MM.1S (cell line): Measurements from ENCODE around the gene CCR9.
A peak's percentile ranks its signal among the peaks of the same experiment; 100 is the strongest.

Experiments
- DNase-seq: peaks from one replicate; pipeline ENCODE4 v3.0.0-alpha.2; 2015
- H2AFZ ChIP-seq: fragments of 300-600 bp; sonication (generic); 2 replicates; pipeline ENCODE4 v1.6.0; 2016; ENCODE audit warnings: antibody characterized with exemption, low read length
- H3F3A ChIP-seq: fragments of 300-600 bp; sonication (generic); 2 replicates; pipeline ENCODE4 v1.6.1; 2016; ENCODE audit warnings: mild to moderate bottlenecking, antibody characterized with exemption, low read length, moderate library complexity, mixed read lengths; ENCODE audit not compliant: insufficient read depth
- H3K27ac ChIP-seq: fragments of 300-600 bp; sonication (generic); 2 replicates; pipeline ENCODE4 v1.5.1; 2016; ENCODE audit warnings: mild to moderate bottlenecking, low read length
- H3K27me3 ChIP-seq: fragments of 300-600 bp; sonication (generic); replicated peaks from 2 replicates; pipeline ENCODE4 v1.6.0; 2016; ENCODE audit warnings: low read length; ENCODE audit not compliant: insufficient read depth
- H3K36me3 ChIP-seq: fragments of 300-600 bp; sonication (generic); replicated peaks from 2 replicates; pipeline ENCODE4 v1.6.1; 2016; ENCODE audit warnings: mild to moderate bottlenecking, low read length, mixed read lengths; ENCODE audit not compliant: insufficient read depth
- H3K4me1 ChIP-seq: fragments of 300-600 bp; sonication (generic); 2 replicates; pipeline ENCODE4 v1.6.1; 2016; ENCODE audit warnings: low read length, mixed read lengths
- H3K4me2 ChIP-seq: fragments of 300-600 bp; sonication (generic); 2 replicates; pipeline ENCODE4 v1.6.0; 2016; ENCODE audit warnings: low read depth, low read length
- H3K4me3 ChIP-seq: fragments of 300-600 bp; sonication (generic); 2 replicates; pipeline ENCODE4 v1.5.1; 2016; ENCODE audit warnings: low read length, mixed read lengths
- H3K79me2 ChIP-seq: fragments of 300-600 bp; sonication (generic); 2 replicates; pipeline ENCODE4 v1.6.1; 2016; ENCODE audit warnings: mixed run types, low read length, mixed read lengths
- H3K9ac ChIP-seq: fragments of 300-600 bp; sonication (generic); 2 replicates; pipeline ENCODE4 v1.6.1; 2016; ENCODE audit warnings: low read length, mixed read lengths
- H3K9me2 ChIP-seq: fragments of 300-600 bp; sonication (generic); replicated peaks from 2 replicates; pipeline ENCODE4 v1.6.1; 2016; ENCODE audit warnings: mild to moderate bottlenecking, low read length, mixed read lengths; ENCODE audit not compliant: insufficient read depth
- H3K9me3 ChIP-seq: fragments of 300-600 bp; sonication (generic); replicated peaks from 2 replicates; pipeline ENCODE4 v1.6.1; 2016; ENCODE audit warnings: mild to moderate bottlenecking, low read length, mixed read lengths; ENCODE audit not compliant: insufficient read depth
- H4K20me1 ChIP-seq: fragments of 300-600 bp; sonication (generic); 2 replicates; pipeline ENCODE4 v1.6.1; 2016; ENCODE audit warnings: mild to moderate bottlenecking, low read length, moderate library complexity, mixed read lengths; ENCODE audit not compliant: insufficient read depth
- EZH2 ChIP-seq: fragments of 300-600 bp; sonication (generic); optimal IDR thresholded peaks from 2 replicates; pipeline ENCODE3; 2017; ENCODE audit warnings: low read depth, mild to moderate bottlenecking, antibody characterized with exemption, low read length, mixed read lengths
- EZH2phosphoT487 ChIP-seq: fragments of 300-600 bp; sonication (generic); IDR thresholded peaks from 2 replicates; pipeline ENCODE4 v1.6.1; 2018; ENCODE audit warnings: antibody characterized with exemption, low read length
- TF ChIP-seq, protein P1 (sequence below): fragments of 300-600 bp; sonication (generic); IDR thresholded peaks from 2 replicates; pipeline ENCODE4 v1.5.1; 2016; ENCODE audit warnings: antibody characterized with exemption, low read length, mixed read lengths

CCR9 gene

DNA sequence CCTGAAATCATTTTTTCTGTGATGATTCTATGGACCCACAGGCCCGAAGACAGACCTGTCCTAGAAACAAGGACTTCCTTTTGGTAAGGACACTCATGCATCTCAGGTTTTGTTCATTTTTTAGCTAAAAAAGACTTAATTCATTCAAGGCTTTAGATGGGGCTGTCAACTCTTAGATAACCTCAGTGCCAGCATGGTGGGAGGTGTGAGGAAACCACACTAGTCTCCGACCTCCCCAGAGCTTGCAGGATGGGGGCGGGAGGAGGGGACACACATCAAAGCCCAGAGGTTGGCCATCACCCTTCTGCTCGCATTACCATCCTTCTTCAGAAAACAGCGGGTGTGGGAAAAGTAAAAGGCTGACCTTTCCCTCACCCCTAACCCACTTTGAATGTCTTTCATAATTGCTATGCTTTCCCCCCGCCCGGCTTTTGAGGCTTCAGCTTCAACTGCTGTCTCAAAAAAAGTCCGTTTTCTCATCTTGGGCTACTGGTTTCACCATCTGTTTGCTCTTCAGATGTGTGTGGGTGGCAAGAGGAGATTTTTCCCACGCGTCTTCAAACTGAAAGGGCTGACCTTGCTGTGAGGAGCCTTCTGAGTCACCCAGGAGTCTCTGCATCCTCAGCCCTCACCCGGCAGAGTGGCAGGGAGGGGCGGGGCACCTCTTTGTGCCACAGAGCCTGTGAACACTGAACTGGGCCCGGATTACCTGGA is 29.3 kb downstream of the CCR9 start:
- no peak overlapping the region for H3K27ac ChIP-seq
- no peak overlapping the region for H3K9ac ChIP-seq
- H3K27me3 ChIP-seq: no peaks in the 10 kb centered on the region
- no peaks in the 10 kb centered on the region for H3K36me3 ChIP-seq
- no peaks in the 10 kb centered on the region for H3K9me2 ChIP-seq
- DNase-seq: peak; percentile 64
- no peak overlapping the region for H2AFZ ChIP-seq
- no peaks in the 10 kb centered on the region for H3K79me2 ChIP-seq
- H3F3A ChIP-seq: no peaks in the 10 kb centered on the region
- 0 out of 2 replicates have a peak overlapping the region, but pooled peaks have one; percentile 7 for H3K4me3 ChIP-seq
- no peak for TF ChIP-seq EZH2
- H3K4me1 ChIP-seq: 0 out of 2 replicates have a peak, but pooled peaks cover 4% of the 10 kb centered on the region
- H4K20me1 ChIP-seq: no peaks in the 10 kb centered on the region
- H3K9me3 ChIP-seq: no peaks in the 10 kb centered on the region
- peak overlapping the region; percentile 27 for H3K4me2 ChIP-seq

DNA sequence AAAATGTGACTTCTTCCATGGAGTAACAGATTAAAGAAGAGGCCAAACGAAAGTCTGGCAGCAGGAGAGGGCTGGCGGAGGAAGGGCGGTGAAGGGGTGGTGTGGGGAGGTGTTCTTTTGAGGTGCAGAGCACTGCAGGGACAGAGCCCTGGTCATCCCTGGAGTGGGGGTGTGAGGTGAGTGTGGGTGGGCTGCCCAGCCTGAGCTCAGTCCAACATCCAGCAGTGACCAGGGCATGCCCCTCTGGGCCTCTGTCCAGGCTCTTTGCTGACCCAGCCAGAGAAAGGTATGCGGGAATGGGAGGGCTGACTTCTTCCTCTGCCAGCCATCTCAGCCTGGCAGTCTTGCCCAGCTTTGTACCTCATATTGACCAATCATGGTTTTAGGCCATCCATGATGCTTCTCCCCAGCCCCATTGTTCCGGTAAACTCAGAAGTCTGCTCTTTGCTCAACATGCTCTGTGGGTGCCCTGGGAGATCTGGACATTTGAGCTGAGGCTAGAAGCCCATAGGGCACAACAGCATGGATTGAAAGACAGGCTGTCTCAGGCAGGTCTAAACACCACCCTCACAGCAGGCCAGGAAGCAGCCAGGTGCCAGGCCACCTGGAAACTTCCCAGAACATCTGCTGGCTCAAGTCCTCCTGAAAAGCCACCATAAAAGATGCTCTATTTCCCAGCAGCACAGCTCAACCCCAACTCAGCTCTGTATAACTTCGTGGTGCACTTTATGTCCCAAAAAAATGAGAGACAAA is 31.0 kb downstream of the CCR9 start:
- 0 out of 2 replicates have a peak, but pooled peaks cover 4% of the 10 kb centered on the region for H3K4me1 ChIP-seq
- no peaks in the 10 kb centered on the region for H3K9me3 ChIP-seq
- no peak for DNase-seq
- TF ChIP-seq EZH2phosphoT487: no peak
- no peak for TF ChIP-seq EZH2
- TF ChIP-seq, protein P1, sequence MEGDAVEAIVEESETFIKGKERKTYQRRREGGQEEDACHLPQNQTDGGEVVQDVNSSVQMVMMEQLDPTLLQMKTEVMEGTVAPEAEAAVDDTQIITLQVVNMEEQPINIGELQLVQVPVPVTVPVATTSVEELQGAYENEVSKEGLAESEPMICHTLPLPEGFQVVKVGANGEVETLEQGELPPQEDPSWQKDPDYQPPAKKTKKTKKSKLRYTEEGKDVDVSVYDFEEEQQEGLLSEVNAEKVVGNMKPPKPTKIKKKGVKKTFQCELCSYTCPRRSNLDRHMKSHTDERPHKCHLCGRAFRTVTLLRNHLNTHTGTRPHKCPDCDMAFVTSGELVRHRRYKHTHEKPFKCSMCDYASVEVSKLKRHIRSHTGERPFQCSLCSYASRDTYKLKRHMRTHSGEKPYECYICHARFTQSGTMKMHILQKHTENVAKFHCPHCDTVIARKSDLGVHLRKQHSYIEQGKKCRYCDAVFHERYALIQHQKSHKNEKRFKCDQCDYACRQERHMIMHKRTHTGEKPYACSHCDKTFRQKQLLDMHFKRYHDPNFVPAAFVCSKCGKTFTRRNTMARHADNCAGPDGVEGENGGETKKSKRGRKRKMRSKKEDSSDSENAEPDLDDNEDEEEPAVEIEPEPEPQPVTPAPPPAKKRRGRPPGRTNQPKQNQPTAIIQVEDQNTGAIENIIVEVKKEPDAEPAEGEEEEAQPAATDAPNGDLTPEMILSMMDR: no peak
- H3K27ac ChIP-seq: no peak overlapping the region
- no peak overlapping the region for H3K9ac ChIP-seq
- H3K36me3 ChIP-seq: no peaks in the 10 kb centered on the region
- no peak overlapping the region for H2AFZ ChIP-seq
- no peaks in the 10 kb centered on the region for H3K79me2 ChIP-seq
- no peaks in the 10 kb centered on the region for H4K20me1 ChIP-seq
- no peak overlapping the region for H3K4me2 ChIP-seq
- no peaks in the 10 kb centered on the region for H3K27me3 ChIP-seq
- H3K4me3 ChIP-seq: no peak overlapping the region
- no peaks in the 10 kb centered on the region for H3F3A ChIP-seq
- no peaks in the 10 kb centered on the region for H3K9me2 ChIP-seq

DNA sequence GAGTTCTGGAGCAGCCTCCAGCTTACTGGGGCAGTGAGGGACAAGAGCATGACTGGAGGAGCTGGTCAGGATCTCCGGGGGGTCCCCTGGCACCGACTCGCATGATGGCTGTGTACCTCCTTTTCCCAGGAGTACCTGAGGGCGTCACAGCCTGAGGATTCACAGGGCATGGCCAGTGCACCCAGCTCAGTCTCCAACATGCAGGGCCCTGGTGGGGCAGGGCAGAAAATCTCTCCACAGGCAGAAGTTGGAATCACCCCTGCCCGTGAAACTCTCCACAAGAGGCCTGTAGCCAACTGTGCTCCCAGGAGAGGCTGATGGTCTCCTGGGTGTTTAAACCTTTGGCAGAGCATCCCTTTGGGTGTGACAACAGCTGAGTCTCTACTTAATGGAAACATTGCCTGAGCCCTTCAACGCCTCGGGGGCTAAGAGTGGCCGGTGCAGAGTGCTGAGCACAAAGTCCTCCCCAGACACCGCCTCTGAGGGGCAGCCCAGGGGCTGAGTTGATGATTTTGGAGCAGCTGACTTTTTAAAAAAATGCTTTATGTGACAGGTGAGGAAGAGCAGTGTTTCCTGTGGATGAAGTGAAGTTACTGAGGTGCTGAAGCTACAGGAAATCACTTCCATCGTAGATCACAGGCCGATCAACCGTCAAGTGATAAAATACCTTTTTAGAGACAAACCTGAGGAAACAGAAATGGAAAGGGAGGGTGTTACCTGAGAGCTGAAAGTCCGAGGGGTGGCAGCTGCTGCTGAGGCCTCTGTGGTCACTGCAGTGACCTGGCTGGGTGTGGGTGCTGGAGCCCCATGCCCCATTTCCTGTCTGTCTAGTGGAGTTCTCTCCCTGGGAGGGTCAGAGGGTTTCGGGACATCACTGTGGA is 35.1 kb downstream of the CCR9 start:
- no peak overlapping the region for H3K9ac ChIP-seq
- no peak overlapping the region for H3K4me3 ChIP-seq
- H3K79me2 ChIP-seq: no peaks in the 10 kb centered on the region
- no peaks in the 10 kb centered on the region for H4K20me1 ChIP-seq
- no peak overlapping the region for H2AFZ ChIP-seq
- H3K36me3 ChIP-seq: no peaks in the 10 kb centered on the region
- no peaks in the 10 kb centered on the region for H3K9me3 ChIP-seq
- no peaks in the 10 kb centered on the region for H3F3A ChIP-seq
- no peaks in the 10 kb centered on the region for H3K9me2 ChIP-seq
- H3K4me2 ChIP-seq: no peak overlapping the region
- TF ChIP-seq, protein P1: no peak
- TF ChIP-seq EZH2: no peak
- no peak for TF ChIP-seq EZH2phosphoT487
- no peaks in the 10 kb centered on the region for H3K4me1 ChIP-seq
- H3K27me3 ChIP-seq: no peaks in the 10 kb centered on the region
- no peak overlapping the region for H3K27ac ChIP-seq
- DNase-seq: no peak
